Glutamatergic neuron (in vitro differentiated cells): ENCODE measurements around the gene LTK. TPM values are rescaled to one million over a fixed set of nuclear protein-coding genes. Genes with fewer than 3 reads are reported as not detected.

Source experiments
- DNase-seq: peaks from one replicate; pipeline ENCODE4 v3.0.0; 2022
- H3K27ac Mint-ChIP-seq: one replicate; pipeline ENCODE4 v1.8.0; 2020; ENCODE audit warnings: mild to moderate bottlenecking, mixed read lengths, inconsistent platforms; ENCODE audit not compliant: unreplicated experiment
- H3K27me3 Mint-ChIP-seq: one replicate; pipeline ENCODE4 v1.8.0; 2020; ENCODE audit warnings: mild to moderate bottlenecking, moderate library complexity, mixed read lengths, inconsistent platforms; ENCODE audit not compliant: unreplicated experiment
- H3K36me3 Mint-ChIP-seq: one replicate; pipeline ENCODE4 v1.8.0; 2020; ENCODE audit warnings: mild to moderate bottlenecking, mixed read lengths, inconsistent platforms; ENCODE audit not compliant: unreplicated experiment
- H3K4me1 Mint-ChIP-seq: one replicate; pipeline ENCODE4 v1.8.0; 2020; ENCODE audit warnings: mild to moderate bottlenecking, low read depth, mixed read lengths, inconsistent platforms; ENCODE audit not compliant: unreplicated experiment
- H3K4me3 Mint-ChIP-seq: one replicate; pipeline ENCODE4 v1.8.0; 2020; ENCODE audit warnings: mild to moderate bottlenecking, mixed read lengths, inconsistent platforms; ENCODE audit not compliant: unreplicated experiment
- H3K9me3 Mint-ChIP-seq: one replicate; pipeline ENCODE4 v1.8.0; 2020; ENCODE audit warnings: mild to moderate bottlenecking, moderate library complexity, mixed read lengths, inconsistent platforms; ENCODE audit not compliant: unreplicated experiment
- CTCF ChIP-seq: fragments of 200-600 bp; sonication (generic); IDR thresholded peaks from one replicate; pipeline ENCODE4 v1.5.0; 2021; ENCODE audit not compliant: partially characterized antibody, unreplicated experiment
- total RNA-seq: library from RNA; stranded (reverse); fragmentation: NEBNext Ultra II Directional; extraction: Animal tissue kit (Norgen Biotek cat#: 25700); gene quantifications from one replicate; pipeline ENCODE4 v1.2.1, GENCODE V29; 2021; ENCODE audit not compliant: unreplicated experiment

Gene LTK
- total RNA-seq, 1 donor from 2014 or later: 3.2 TPM

DNA sequence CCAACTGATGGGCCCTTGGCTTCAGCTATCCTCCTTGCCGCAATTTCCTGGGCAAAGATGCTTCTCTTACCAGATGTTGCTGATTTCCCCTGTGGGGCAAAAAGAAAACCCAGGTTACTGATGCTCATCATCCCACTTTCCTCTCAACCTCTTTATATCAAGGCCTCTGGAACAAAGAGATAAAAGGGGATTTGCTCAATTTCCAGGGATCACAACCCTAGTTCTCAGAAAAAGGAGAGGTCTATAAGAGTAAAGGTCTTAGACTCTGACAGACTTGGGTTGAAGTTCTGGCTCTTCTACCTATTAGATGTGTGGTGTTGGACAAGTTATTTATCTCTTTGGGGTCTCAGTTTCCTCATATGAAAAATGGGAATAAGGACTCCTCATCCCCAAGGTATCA lies 21.9 kb upstream of the LTK start:
- Mint-ChIP-seq H3K9me3 (no peaks in the 10 kb centered on the region), H3K4me3 (no peak overlapping the region), H3K27ac (no peak overlapping the region), H3K36me3 (peaks cover 3% of the 10 kb centered on the region), H3K27me3 (peaks cover 4% of the 10 kb centered on the region), H3K4me1 (no peaks in the 10 kb centered on the region)
- TF ChIP-seq CTCF: no peak
- no peak for DNase-seq

DNA sequence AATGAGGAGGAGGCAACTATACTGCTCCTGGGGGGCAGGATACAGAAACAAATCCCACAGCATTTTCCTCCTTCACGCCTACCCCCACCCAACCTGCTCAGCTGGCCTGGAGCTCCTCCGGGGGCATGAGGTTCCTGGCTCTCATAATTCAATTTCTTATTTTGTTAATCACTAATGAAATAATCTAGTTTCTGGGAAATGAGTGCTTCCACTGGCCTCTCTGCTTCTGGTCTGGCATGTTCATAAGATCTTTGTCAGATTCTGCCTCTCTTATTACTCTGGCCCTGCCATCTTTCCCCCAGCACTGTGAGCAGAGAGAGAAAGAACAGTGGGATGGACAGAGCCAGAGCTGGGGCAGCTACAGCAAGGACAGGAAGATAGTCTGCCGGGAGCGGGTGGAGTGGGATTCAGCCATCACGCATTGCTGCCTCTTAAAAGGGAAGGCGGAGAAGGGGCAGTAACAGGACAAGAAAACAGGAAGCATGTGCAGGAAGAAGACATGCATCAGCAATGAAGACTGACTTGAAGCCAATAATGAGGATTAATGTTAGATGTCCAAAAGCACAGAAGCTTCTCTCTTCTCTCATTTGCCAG lies 16.8 kb upstream of the LTK start:
- DNase-seq: no peak
- peaks cover 5% of the 10 kb centered on the region for H3K27me3 Mint-ChIP-seq
- H3K27ac Mint-ChIP-seq: no peak overlapping the region
- H3K36me3 Mint-ChIP-seq: peaks cover 10% of the 10 kb centered on the region
- H3K9me3 Mint-ChIP-seq: peaks cover 2% of the 10 kb centered on the region
- H3K4me1 Mint-ChIP-seq: no peaks in the 10 kb centered on the region
- H3K4me3 Mint-ChIP-seq: no peak overlapping the region
- no peak for TF ChIP-seq CTCF

DNA sequence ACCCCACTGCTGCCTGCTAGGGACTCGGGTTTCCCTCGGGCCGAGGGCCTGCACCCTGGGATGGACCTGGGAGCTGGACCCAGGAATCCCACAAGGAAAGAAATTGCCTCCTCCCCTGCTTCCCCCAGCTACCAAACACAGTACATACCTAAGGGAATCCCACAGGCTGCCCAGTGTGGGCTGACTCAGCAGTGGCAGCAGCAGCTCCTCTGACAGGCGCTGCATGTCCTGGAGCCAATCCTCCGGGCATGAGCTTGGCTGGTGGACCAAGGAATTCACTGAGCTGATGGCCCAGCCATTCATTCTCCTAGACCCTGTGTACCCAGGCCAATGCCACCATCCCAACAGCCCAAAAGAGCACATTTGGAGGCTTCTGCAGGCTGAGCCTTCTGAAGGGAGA lies 9.5 kb upstream of the LTK start:
- Mint-ChIP-seq H3K4me1 (no peaks in the 10 kb centered on the region), H3K36me3 (no peaks in the 10 kb centered on the region), H3K27me3 (no peaks in the 10 kb centered on the region), H3K4me3 (no peak overlapping the region), H3K9me3 (no peaks in the 10 kb centered on the region), H3K27ac (no peak overlapping the region)
- TF ChIP-seq CTCF: no peak
- no peak for DNase-seq

DNA sequence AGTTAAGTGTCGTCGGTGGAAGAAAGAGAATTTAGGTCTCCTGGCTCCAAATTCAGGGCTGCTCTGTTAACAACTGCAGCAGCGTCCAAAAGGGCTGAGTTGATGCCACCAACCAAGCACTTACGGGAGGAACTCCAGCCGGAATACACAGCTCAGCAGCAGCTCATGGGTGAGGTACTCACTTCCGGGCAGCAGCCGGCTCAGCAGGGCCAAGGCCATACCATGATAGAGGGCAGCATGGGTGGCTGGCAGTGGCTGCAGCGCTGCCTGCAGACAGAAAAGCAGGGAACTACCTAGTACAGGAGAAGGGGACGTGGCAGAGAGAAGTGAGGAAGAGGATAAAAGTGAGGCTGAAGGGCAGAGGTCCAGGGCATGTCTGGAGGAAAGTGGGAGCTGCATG lies 8.0 kb upstream of the LTK start:
- H3K36me3 Mint-ChIP-seq: no peaks in the 10 kb centered on the region
- no peak overlapping the region for H3K4me3 Mint-ChIP-seq
- H3K27me3 Mint-ChIP-seq: no peaks in the 10 kb centered on the region
- TF ChIP-seq CTCF: no peak
- no peak for DNase-seq
- no peaks in the 10 kb centered on the region for H3K9me3 Mint-ChIP-seq
- no peak overlapping the region for H3K27ac Mint-ChIP-seq
- no peaks in the 10 kb centered on the region for H3K4me1 Mint-ChIP-seq

DNA sequence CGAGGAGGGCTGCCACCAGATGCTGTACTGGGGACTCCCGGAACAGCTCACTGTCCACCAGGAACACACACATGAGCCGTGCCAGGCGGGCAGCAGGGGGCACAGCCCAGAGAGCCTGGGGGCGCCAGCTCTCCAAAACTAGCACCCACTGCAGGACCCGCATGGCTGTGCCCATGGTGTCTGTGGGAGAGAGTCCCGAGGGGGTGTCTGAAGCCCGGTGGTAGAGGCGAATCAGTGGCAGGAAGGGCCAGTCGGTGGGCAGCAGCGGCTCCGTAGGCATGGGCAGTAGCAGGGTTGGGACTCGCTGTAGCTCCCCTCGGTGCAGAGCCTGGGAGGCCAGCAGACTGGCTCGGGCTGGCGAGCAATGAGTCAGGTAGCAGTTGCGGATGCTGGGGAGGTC lies 7.0 kb upstream of the LTK start:
- Mint-ChIP-seq H3K27ac (no peak overlapping the region), H3K9me3 (no peaks in the 10 kb centered on the region), H3K4me3 (no peak overlapping the region), H3K36me3 (no peaks in the 10 kb centered on the region), H3K27me3 (no peaks in the 10 kb centered on the region), H3K4me1 (no peaks in the 10 kb centered on the region)
- DNase-seq: no peak
- no peak for TF ChIP-seq CTCF
